Sigmoid colon (tissue), 4 donors: ENCODE results near the gene RASSF10.

ENCODE experiments used
- POLR2AphosphoS5 ChIP-seq, 4 donors: sonication (generic); formaldehyde crosslinking; IDR thresholded peaks; one replicate each; pipeline ENCODE4 v1.6.1; 2017; ENCODE audit warnings: antibody characterized with exemption in 4 of 4
- TF ChIP-seq, protein P1 (sequence below), 4 experiments: fragments of 450-650 bp in 3 of 4; fragments of 200-600 bp in 1 of 4; IDR thresholded peaks; one replicate each; pipeline ENCODE4 v1.5.1; 2016 to 2019; ENCODE audit warnings: antibody characterized with exemption in 4 of 4, mild to moderate bottlenecking in 3 of 4, moderate library complexity in 2 of 4

GRCh38 chr11:12989428-12990161 is 19.5 kb upstream of the RASSF10 start:
- TF ChIP-seq, protein P1, sequence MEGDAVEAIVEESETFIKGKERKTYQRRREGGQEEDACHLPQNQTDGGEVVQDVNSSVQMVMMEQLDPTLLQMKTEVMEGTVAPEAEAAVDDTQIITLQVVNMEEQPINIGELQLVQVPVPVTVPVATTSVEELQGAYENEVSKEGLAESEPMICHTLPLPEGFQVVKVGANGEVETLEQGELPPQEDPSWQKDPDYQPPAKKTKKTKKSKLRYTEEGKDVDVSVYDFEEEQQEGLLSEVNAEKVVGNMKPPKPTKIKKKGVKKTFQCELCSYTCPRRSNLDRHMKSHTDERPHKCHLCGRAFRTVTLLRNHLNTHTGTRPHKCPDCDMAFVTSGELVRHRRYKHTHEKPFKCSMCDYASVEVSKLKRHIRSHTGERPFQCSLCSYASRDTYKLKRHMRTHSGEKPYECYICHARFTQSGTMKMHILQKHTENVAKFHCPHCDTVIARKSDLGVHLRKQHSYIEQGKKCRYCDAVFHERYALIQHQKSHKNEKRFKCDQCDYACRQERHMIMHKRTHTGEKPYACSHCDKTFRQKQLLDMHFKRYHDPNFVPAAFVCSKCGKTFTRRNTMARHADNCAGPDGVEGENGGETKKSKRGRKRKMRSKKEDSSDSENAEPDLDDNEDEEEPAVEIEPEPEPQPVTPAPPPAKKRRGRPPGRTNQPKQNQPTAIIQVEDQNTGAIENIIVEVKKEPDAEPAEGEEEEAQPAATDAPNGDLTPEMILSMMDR (IDR thresholded peaks at IDR 0.05): no peak
- no peak for TF ChIP-seq POLR2AphosphoS5 (IDR thresholded peaks at IDR 0.05)
